IMR-90 (cell line): ENCODE measurements around the gene CCKAR. TPM values are rescaled to one million over a fixed set of nuclear protein-coding genes. Genes with fewer than 3 reads are reported as not detected.

Experiments used
- ATAC-seq: fragments of 200-7000 bp; cut with Tn5 transposase; 2 replicates; pipeline ENCODE4 v1.9.1; 2020; ENCODE audit warnings: low read depth, mild to moderate bottlenecking, moderate library complexity
- BruUV-seq: library from RNA; stranded (reverse); fragments of 400-500 nt; replicated peaks from 2 replicates; lab custom pipeline; 2021; lab: Mats Ljungman, UMichigan
- CTCF ChIA-PET: fragments of 300-600 bp; formaldehyde crosslinking; extraction: SDS; loops from one replicate; lab custom pipeline; 2021; ENCODE audit warnings: antibody characterized with exemption; lab: Yijun Ruan, JAX
- POLR2A ChIA-PET: fragments of 300-600 bp; sonication (Branson Sonifier 250); formaldehyde crosslinking; loops from one replicate; lab custom pipeline; 2022; ENCODE audit warnings: antibody characterized with exemption; ENCODE audit not compliant: unreplicated experiment; lab: Charles Lee
- DNase-seq: peaks from one replicate; pipeline ENCODE4 v3.0.0; 2013
- H2AFZ ChIP-seq: replicated peaks from 2 replicates; pipeline ENCODE3; 2013; ENCODE audit warnings: low read length, mild to moderate bottlenecking; ENCODE audit not compliant: poor library complexity
- H2AK5ac ChIP-seq: 2 replicates; pipeline ENCODE4 v1.6.1; 2013; ENCODE audit warnings: low read depth, low read length, inconsistent platforms
- H2AK9ac ChIP-seq: replicated peaks from 2 replicates; pipeline ENCODE3; 2013; ENCODE audit warnings: mild to moderate bottlenecking, low read depth, low read length, moderate library complexity; ENCODE audit not compliant: poor library complexity
- H2BK120ac ChIP-seq: 2 replicates; pipeline ENCODE4 v1.6.1; 2013; ENCODE audit warnings: low read depth, low read length, inconsistent platforms
- H2BK15ac ChIP-seq: 3 replicates; pipeline ENCODE4 v1.6.1; 2013; ENCODE audit warnings: low read depth, low read length, inconsistent platforms
- H2BK20ac ChIP-seq: 2 replicates; pipeline ENCODE4 v1.6.1; 2013; ENCODE audit warnings: low read depth, mild to moderate bottlenecking, inconsistent platforms, low read length, moderate library complexity
- H2BK5ac ChIP-seq: 2 replicates; pipeline ENCODE4 v1.6.1; 2013; ENCODE audit warnings: mild to moderate bottlenecking, low read depth, low read length, inconsistent platforms; ENCODE audit not compliant: poor library complexity, severe bottlenecking
- H3K14ac ChIP-seq: replicated peaks from 2 replicates; pipeline ENCODE4 v1.6.1; 2013; ENCODE audit warnings: low read depth, low read length, inconsistent platforms
- H3K18ac ChIP-seq: 2 replicates; pipeline ENCODE4 v1.6.1; 2013; ENCODE audit warnings: low read depth, low read length, control low read depth
- H3K23ac ChIP-seq: 2 replicates; pipeline ENCODE4 v1.6.1; 2013; ENCODE audit warnings: low read depth, low read length, inconsistent platforms
- H3K27ac ChIP-seq: 2 replicates; pipeline ENCODE4 v1.5.1; 2013; ENCODE audit warnings: mild to moderate bottlenecking, control low read depth, low read length; ENCODE audit not compliant: insufficient read depth
- H3K27me3 ChIP-seq: 2 replicates; pipeline ENCODE4 v1.6.1; 2013; ENCODE audit warnings: low read length; ENCODE audit not compliant: control insufficient read depth, insufficient read depth
- H3K36me3 ChIP-seq: 2 replicates; pipeline ENCODE4 v1.6.1; 2013; ENCODE audit warnings: low read length, mixed read lengths; ENCODE audit not compliant: control insufficient read depth, insufficient read depth
- H3K4ac ChIP-seq: 2 replicates; pipeline ENCODE4 v1.6.1; 2013; ENCODE audit warnings: low read depth, low read length, inconsistent platforms
- H3K4me1 ChIP-seq: 2 replicates; pipeline ENCODE4 v1.6.1; 2013; ENCODE audit warnings: low read length, mixed read lengths; ENCODE audit not compliant: control insufficient read depth, insufficient read depth
- H3K4me2 ChIP-seq: 2 replicates; pipeline ENCODE4 v1.6.1; 2013; ENCODE audit warnings: low read depth, mild to moderate bottlenecking, control low read depth, low read length, moderate library complexity
- H3K4me3 ChIP-seq: 2 replicates; pipeline ENCODE4 v1.5.1; 2013; ENCODE audit warnings: low read depth, mild to moderate bottlenecking, control low read depth, low read length, moderate library complexity; ENCODE audit not compliant: insufficient read depth
- H3K56ac ChIP-seq: 2 replicates; pipeline ENCODE4 v1.6.1; 2013; ENCODE audit warnings: low read length, inconsistent platforms; ENCODE audit not compliant: insufficient read depth; ENCODE audit errors: extremely low read depth
- H3K79me1 ChIP-seq, 2 experiments: 2 replicates each; pipeline ENCODE4 v1.6.1; 2013; ENCODE audit warnings: low read length in 2 of 2, inconsistent platforms in 1 of 2, low read depth in 1 of 2
- H3K9ac ChIP-seq: 2 replicates; pipeline ENCODE4 v1.6.1; 2013; ENCODE audit warnings: low read depth, low read length, control low read depth
- H3K9me1 ChIP-seq: 2 replicates; pipeline ENCODE4 v1.6.1; 2013; ENCODE audit warnings: low read length, inconsistent platforms; ENCODE audit not compliant: insufficient read depth
- H3K9me3 ChIP-seq: 2 replicates; pipeline ENCODE4 v1.6.1; 2013; ENCODE audit warnings: low read length; ENCODE audit not compliant: control insufficient read depth, insufficient read depth
- H4K20me1 ChIP-seq: 2 replicates; pipeline ENCODE4 v1.6.1; 2013; ENCODE audit warnings: low read length, inconsistent platforms; ENCODE audit not compliant: insufficient read depth
- H4K5ac ChIP-seq: 2 replicates; pipeline ENCODE4 v1.6.1; 2013; ENCODE audit warnings: mild to moderate bottlenecking, low read depth, low read length, control low read depth
- H4K8ac ChIP-seq, 2 experiments: 2 replicates each; pipeline ENCODE4 v1.6.1; 2013; ENCODE audit warnings: low read depth in 2 of 2, low read length in 2 of 2, control low read depth in 1 of 2, inconsistent platforms in 1 of 2
- H4K91ac ChIP-seq: 2 replicates; pipeline ENCODE4 v1.6.1; 2013; ENCODE audit warnings: low read depth, low read length, inconsistent platforms; ENCODE audit not compliant: insufficient read depth
- BHLHE40 ChIP-seq: fragments of 150-350 bp; IDR thresholded peaks from 2 replicates; pipeline ENCODE4 v1.6.1; 2016; ENCODE audit warnings: mild to moderate bottlenecking, low read depth, low read length
- CEBPB ChIP-seq: IDR thresholded peaks from 2 replicates; pipeline ENCODE4 v1.6.1; 2012; ENCODE audit warnings: low read depth, low read length, improper control_type of control experiment
- CHD1 ChIP-seq: IDR thresholded peaks from 2 replicates; pipeline ENCODE4 v1.6.1; 2012; ENCODE audit warnings: low read depth, low read length, improper control_type of control experiment
- ELK1 ChIP-seq: fragments of 150-350 bp; IDR thresholded peaks from 2 replicates; pipeline ENCODE4 v1.6.1; 2016; ENCODE audit warnings: low read depth, mild to moderate bottlenecking, low read length, moderate library complexity, borderline replicate concordance
- FOS ChIP-seq: fragments of 150-350 bp; IDR thresholded peaks from 2 replicates; pipeline ENCODE4 v1.6.1; 2016; ENCODE audit warnings: low read depth, low read length
- MAFK ChIP-seq: IDR thresholded peaks from 2 replicates; pipeline ENCODE4 v1.6.1; 2012; ENCODE audit warnings: low read depth, low read length, improper control_type of control experiment
- MAZ ChIP-seq: IDR thresholded peaks from 2 replicates; pipeline ENCODE4 v1.6.1; 2012; ENCODE audit warnings: low read depth, mild to moderate bottlenecking, low read length, improper control_type of control experiment, moderate library complexity, borderline replicate concordance
- MXI1 ChIP-seq: IDR thresholded peaks from 2 replicates; pipeline ENCODE4 v1.6.1; 2012; ENCODE audit warnings: low read depth, mild to moderate bottlenecking, low read length, moderate library complexity, borderline replicate concordance
- NFE2L2 ChIP-seq: fragments of 150-350 bp; IDR thresholded peaks from 2 replicates; pipeline ENCODE4 v1.6.1; 2016; ENCODE audit warnings: low read depth, mild to moderate bottlenecking, low read length
- POLR2A ChIP-seq: IDR thresholded peaks from 2 replicates; pipeline ENCODE4 v1.6.1; 2012; ENCODE audit warnings: mild to moderate bottlenecking, low read depth, low read length
- RAD21 ChIP-seq: IDR thresholded peaks from 2 replicates; pipeline ENCODE4 v1.6.1; 2012; ENCODE audit warnings: low read length, improper control_type of control experiment
- RCOR1 ChIP-seq: IDR thresholded peaks from 2 replicates; pipeline ENCODE4 v1.6.1; 2012; ENCODE audit warnings: mild to moderate bottlenecking, low read length, improper control_type of control experiment; ENCODE audit not compliant: insufficient replicate concordance
- RFX5 ChIP-seq: IDR thresholded peaks from 2 replicates; pipeline ENCODE4 v1.8.0; 2012; ENCODE audit warnings: low read depth, mild to moderate bottlenecking, low read length, moderate library complexity
- SMC3 ChIP-seq: fragments of 150-350 bp; IDR thresholded peaks from 2 replicates; pipeline ENCODE4 v1.6.1; 2016; ENCODE audit warnings: low read depth, mild to moderate bottlenecking, antibody characterized with exemption, low read length, moderate library complexity
- USF2 ChIP-seq: fragments of 150-350 bp; IDR thresholded peaks from 2 replicates; pipeline ENCODE4 v1.6.1; 2017; ENCODE audit warnings: mild to moderate bottlenecking, antibody characterized with exemption, low read length, low read depth
- WGBS, 2 experiments: methylation state at CpG; one replicate each; pipeline versions ENCODE4 v1.1.5 to v1.1.7; 2013; ENCODE audit warnings: missing lambda C conversion rate in 2 of 2; ENCODE audit not compliant: insufficient read length in 1 of 2; ENCODE audit errors: extremely low coverage in 2 of 2; 5-methylcytosine and 5-hydroxymethylcytosine counted together
- dilution Hi-C: fragments of 300-500 bp; cut with HindIII; formaldehyde crosslinking; loops from one replicate; pipeline ENCODE4 v1.14.3; 2018; ENCODE audit warnings: low sequenced_read_pairs; ENCODE audit not compliant: unreplicated experiment
- in situ Hi-C: fragments of 300-500 bp; cut with MboI; formaldehyde crosslinking; loops from 3 replicates; pipeline ENCODE4 v1.14.3; 2019; ENCODE audit warnings: low sequenced_read_pairs, inconsistent platforms, mixed read lengths
- intact Hi-C: fragments of 100-400 bp; cut with micrococcal nuclease; formaldehyde crosslinking; loops from 2 replicates; pipeline ENCODE4 v1.10.0; 2022
- polyA plus RNA-seq, 3 experiments: library from polyadenylated mRNA; depleted of rRNA; stranded (reverse); fragments of >200 nt; gene quantifications; 2 replicates each; pipeline ENCODE4 v1.2.3, GENCODE V29; 2012; ENCODE audit warnings: low replicate concordance in 1 of 3
- total RNA-seq: library from RNA; depleted of rRNA; stranded (reverse); fragments of >200 nt; gene quantifications from 2 replicates; pipeline ENCODE4 v1.2.3, GENCODE V29; 2012
- TF ChIP-seq, protein P1 (sequence below): conservative IDR thresholded peaks from 2 replicates; pipeline ENCODE4 v1.5.1; 2012; ENCODE audit warnings: mild to moderate bottlenecking, low read depth, low read length, improper control_type of control experiment

The CCKAR gene
- total and polyA plus RNA-seq, 2 of the 4 experiments (the other 2 are of a cell fraction) = not detected

GRCh38 chr4:26462874-26463273 is 27.4 kb downstream of the CCKAR start:
- DNase-seq = peak; percentile 71
- WGBS, 2 experiments = no CpG with 5 or more reads among the region's 2 CpGs
- Histone ChIP-seq H2AK5ac (no peak overlapping the region), H3K79me1 (no peaks in the 10 kb centered on the region), H3K56ac (no peak overlapping the region), H2AK9ac (no peak overlapping the region), H3K4ac (no peak overlapping the region), H3K4me2 (peak overlapping the region; percentile 13; the same call in 1 of the 2 replicates), H3K36me3 (no peaks in the 10 kb centered on the region), H4K20me1 (no peaks in the 10 kb centered on the region), H3K9ac (no peak overlapping the region), H4K91ac (peak overlapping the region; percentile 68; the same call in 1 of the 2 replicates), H3K27ac (peak overlapping the region; percentile 92; the same call in 1 of the 2 replicates), H2BK120ac (peak overlapping the region; percentile 60; the same call in 1 of the 2 replicates), H3K18ac (peak overlapping the region; percentile 75), H3K27me3 (no peaks in the 10 kb centered on the region), H4K5ac (peak overlapping the region; percentile 30; the same call in 1 of the 2 replicates), H2BK5ac (peak overlapping the region; percentile 37), H2BK20ac (peak overlapping the region; percentile 85), H3K14ac (no peak overlapping the region; the same call in 1 of the 2 replicates), H3K23ac (no peak overlapping the region), H3K9me3 (peaks cover 5% of the 10 kb centered on the region; the same call in 1 of the 2 replicates), H3K4me3 (no peak overlapping the region), H2BK15ac (peak overlapping the region; percentile 75; the same call in 2 of the 3 replicates), H3K9me1 (peaks cover 4% of the 10 kb centered on the region), H2AFZ (no peak overlapping the region), H3K4me1 (peaks cover 14% of the 10 kb centered on the region), H4K8ac (0 out of 4 replicates have a peak overlapping the region, but pooled peaks of 1 of the 2 experiments have one; percentile 21)
- ChIA-PET CTCF (interaction anchor here (0.9 kb wide), 1 partner anchor 115 kb away, joined by 3 read pairs; no protein-coding TSS in a partner anchor), POLR2A (no interaction called here)
- in situ Hi-C loops = loop anchor here (25.0 kb wide), 1 partner anchor 549 kb away; no protein-coding TSS in a partner anchor
- dilution Hi-C loops = no loop called here
- ATAC-seq = peak; percentile 5
- no peak for TF ChIP-seq CHD1
- no peak for TF ChIP-seq FOS
- no peak for TF ChIP-seq CEBPB
- no peak for TF ChIP-seq MXI1
- TF ChIP-seq MAFK = no peak
- TF ChIP-seq POLR2A = no peak
- no peak for TF ChIP-seq USF2
- TF ChIP-seq, protein P1, sequence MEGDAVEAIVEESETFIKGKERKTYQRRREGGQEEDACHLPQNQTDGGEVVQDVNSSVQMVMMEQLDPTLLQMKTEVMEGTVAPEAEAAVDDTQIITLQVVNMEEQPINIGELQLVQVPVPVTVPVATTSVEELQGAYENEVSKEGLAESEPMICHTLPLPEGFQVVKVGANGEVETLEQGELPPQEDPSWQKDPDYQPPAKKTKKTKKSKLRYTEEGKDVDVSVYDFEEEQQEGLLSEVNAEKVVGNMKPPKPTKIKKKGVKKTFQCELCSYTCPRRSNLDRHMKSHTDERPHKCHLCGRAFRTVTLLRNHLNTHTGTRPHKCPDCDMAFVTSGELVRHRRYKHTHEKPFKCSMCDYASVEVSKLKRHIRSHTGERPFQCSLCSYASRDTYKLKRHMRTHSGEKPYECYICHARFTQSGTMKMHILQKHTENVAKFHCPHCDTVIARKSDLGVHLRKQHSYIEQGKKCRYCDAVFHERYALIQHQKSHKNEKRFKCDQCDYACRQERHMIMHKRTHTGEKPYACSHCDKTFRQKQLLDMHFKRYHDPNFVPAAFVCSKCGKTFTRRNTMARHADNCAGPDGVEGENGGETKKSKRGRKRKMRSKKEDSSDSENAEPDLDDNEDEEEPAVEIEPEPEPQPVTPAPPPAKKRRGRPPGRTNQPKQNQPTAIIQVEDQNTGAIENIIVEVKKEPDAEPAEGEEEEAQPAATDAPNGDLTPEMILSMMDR = no peak
- no peak for TF ChIP-seq ELK1
- TF ChIP-seq NFE2L2 = no peak
- no peak for TF ChIP-seq RCOR1
- TF ChIP-seq SMC3 = no peak
- no peak for TF ChIP-seq RFX5
- TF ChIP-seq MAZ = no peak
- TF ChIP-seq BHLHE40 = no peak
- TF ChIP-seq RAD21 = no peak
- BruUV-seq = no TSS peak
- intact Hi-C loops = no loop called here
